NCI-H187 treated with DMSO at 0.1 percent for 48 hours (cell line): ENCODE results near the gene FMO2.
A peak's percentile ranks its signal among the peaks of the same experiment; 100 is the strongest.
"Not testable (repeated sequence)": the region's sequence is repeated elsewhere in the genome, so short reads cannot be mapped to it uniquely, and the experiment has no call there.

Source experiments
- DNase-seq: peaks from one replicate; lab custom pipeline; 2025; lab: John Stamatoyannopoulos, UW

The FMO2 gene

DNA sequence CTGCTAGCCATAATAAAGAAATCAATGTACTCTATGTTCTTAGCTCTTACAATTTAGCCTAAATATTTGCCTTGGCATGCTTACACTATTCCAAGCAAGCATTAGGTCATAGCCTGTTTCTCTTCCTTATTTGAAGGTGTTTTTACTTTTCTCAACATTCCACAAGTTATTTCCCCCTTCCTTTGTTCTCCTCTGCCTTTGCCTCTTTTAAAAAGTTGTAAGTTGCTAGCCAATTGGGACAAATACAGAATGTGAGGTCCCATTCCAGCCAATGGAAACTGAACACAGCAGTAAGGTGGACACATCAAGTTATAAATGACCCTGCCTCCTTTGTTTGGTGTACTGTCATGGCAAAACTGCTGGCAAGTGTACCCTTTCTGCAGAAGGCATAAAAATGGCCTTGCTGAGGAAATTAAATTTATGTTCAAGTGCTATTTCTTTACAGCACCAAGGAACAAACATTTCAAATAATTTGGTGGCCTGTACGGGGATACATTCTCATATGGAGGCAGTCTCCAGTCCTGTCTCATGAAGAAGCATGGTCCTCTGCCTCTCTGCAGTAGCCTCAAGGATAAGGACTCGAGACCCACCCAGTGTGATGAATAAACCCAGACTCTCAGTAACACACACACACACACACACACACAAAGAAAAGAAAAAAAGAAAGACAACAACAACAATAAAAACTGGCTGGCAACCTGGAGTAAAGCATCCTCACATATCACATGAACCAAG lies 34.4 kb downstream of the FMO2 start:
- DNase-seq = no peak

DNA sequence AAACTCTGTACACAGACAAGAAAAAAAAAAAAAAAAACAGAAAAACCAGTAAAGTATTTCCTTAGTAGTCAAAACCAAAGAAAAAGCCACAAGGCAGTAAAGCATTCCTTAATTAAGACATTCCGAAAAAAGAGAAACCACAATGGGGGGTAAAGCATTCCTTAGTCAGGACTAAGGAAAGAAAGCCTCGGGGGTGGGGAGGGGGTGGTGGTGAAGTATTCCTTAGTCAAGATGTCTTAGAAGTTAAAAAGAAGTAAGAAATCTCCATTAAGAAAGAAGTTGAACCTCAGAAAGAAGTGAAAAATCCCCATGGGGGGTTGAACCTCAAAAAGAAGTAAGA lies 35.0 kb downstream of the FMO2 start:
- DNase-seq = no peak

DNA sequence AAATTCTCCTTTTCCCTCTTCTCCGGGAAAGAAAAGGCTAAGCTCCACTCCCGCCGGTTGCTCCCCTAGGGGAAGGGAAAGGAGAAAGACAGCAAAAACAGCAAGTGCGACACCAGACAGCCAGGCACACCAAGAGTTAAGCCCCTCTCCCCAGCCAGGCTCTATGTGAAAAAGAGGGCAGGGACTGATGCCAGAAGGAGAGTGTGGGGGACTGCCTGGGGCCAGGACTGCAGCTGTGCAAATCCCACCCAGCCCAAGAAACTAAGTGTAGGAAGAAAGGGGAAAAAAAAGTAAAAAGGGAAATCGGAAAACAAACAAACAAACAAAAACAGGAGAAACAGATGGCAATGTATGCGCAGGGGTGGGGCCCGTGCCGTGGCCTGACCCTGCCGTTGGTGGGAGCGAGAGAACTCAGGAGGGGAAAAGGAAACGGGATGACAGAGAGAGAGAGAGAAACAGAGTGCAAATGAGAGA lies 35.5 kb downstream of the FMO2 start:
- DNase-seq = no peak

- DNase-seq = no peak
Measured at GRCh38 chr1:171221665-171222591, 36.8 kb downstream of the FMO2 start.

DNA sequence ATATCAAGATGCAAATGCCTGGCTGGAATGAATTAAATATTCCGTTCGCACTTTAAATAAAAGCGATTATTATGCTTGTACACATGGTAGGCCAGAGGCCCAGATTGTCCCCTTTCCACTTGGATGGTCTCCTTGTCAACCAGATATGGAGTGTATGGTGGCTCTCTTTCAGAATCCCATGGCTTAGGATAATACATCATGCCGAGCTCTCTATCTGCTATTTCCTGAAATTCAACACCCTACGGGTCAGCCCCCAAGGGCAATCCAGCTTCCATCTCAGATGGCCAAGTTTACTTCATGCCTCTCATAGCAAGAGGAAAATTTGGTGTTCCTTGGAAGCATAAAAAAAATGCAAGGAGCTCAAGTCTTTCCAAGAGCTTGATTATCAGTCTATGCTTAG lies 37.8 kb downstream of the FMO2 start:
- no peak for DNase-seq

DNA sequence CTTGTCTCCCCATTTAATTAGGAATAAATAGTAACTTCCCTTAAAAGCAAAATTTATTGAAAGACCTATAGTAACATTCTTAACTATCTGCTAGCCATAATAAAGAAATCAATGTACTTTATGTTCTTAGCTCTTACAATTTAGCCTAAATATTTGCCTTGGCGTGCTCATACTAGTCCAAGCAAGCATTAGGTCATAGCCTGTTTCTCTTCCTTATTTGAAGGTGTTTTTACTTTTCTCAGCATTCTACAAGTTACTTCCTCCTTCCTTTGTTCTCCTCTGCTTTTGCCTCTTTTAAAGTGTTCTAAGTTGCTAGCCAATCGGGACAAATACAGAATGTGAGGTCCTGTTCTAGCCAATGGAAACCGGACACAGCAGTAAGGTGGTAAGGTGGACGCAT lies 39.2 kb downstream of the FMO2 start:
- not testable (repeated sequence) for DNase-seq

GRCh38 chr1:171226747-171227370 lies 41.8 kb downstream of the FMO2 start:
- peak; percentile 72 for DNase-seq

GRCh38 chr1:171231326-171231725 lies 46.2 kb downstream of the FMO2 start:
- DNase-seq = no peak

- no peak for DNase-seq
Measured at GRCh38 chr1:171233183-171233582, 48.1 kb downstream of the FMO2 start.

- DNase-seq = not testable (repeated sequence)
Measured at GRCh38 chr1:171236231-171236630, 51.1 kb downstream of the FMO2 start.

- DNase-seq = no peak
Measured at GRCh38 chr1:171243878-171244277, 58.8 kb downstream of the FMO2 start.

DNA sequence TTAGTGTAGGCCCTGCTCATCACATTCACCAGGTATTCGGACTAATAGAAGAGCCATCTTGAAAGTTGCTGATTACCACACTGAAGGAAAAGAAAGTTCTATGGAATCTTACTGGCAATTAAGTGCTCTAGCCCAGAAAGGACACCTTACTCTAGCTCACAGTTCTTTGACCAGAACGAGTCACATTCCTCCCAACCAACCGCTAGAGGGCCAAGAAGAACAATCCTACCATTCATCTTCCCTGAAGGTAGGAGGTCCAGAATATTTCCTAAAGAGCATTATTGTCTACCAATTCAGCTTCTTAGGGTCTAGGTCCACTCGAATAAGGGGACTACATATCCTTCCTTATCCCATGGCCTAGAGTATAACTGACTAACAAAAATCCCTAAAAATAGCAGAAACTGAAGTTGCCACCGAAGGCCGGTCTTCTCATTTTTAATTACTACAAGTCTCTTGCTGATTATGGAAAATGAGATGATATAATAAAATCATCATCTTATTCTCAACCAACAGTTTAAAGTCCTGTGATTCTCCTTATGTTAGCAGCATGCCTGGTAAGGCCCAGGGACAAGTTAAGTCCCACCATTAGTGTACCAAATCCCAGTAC lies 60.5 kb downstream of the FMO2 start:
- DNase-seq = no peak

- no peak for DNase-seq
Measured at GRCh38 chr1:171247501-171247900, 62.4 kb downstream of the FMO2 start.

GRCh38 chr1:171248302-171248701 lies 63.2 kb downstream of the FMO2 start, which contains the start of gene FMO1:
Gene FMO1 (plus strand): TSS chr1:171248494. CDS start chr1:171258088, 9,594 bp downstream.
- no peak for DNase-seq

- DNase-seq = no peak
Measured at GRCh38 chr1:171248841-171249240, 63.7 kb downstream of the FMO2 start.

DNA sequence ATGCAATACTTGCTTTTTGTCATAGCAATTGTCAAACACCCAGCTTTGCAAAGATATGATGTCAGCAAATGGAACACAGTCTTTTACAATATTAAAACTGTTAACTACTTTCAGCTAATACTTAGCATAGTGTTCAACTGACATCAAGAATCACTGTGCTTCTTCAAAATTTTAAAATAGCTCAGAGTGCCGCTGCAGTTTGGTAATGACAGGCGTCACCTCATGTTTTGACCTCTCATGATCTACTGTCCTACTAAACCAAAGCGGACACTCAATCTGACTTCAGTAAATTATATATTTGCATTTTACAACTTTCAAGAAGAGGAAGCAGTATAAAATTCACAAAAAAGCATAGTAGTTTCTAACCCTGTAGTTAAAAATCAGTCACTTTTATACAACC lies 65.2 kb downstream of the FMO2 start:
- DNase-seq = no peak

GRCh38 chr1:171251042-171251951 lies 66.2 kb downstream of the FMO2 start:
- peak; percentile 95 for DNase-seq

GRCh38 chr1:171251952-171252300 lies 66.8 kb downstream of the FMO2 start:
- no peak for DNase-seq

GRCh38 chr1:171252482-171252881 lies 67.4 kb downstream of the FMO2 start:
- peak; percentile 48 for DNase-seq

GRCh38 chr1:171254859-171255258 lies 69.8 kb downstream of the FMO2 start:
- no peak for DNase-seq

DNA sequence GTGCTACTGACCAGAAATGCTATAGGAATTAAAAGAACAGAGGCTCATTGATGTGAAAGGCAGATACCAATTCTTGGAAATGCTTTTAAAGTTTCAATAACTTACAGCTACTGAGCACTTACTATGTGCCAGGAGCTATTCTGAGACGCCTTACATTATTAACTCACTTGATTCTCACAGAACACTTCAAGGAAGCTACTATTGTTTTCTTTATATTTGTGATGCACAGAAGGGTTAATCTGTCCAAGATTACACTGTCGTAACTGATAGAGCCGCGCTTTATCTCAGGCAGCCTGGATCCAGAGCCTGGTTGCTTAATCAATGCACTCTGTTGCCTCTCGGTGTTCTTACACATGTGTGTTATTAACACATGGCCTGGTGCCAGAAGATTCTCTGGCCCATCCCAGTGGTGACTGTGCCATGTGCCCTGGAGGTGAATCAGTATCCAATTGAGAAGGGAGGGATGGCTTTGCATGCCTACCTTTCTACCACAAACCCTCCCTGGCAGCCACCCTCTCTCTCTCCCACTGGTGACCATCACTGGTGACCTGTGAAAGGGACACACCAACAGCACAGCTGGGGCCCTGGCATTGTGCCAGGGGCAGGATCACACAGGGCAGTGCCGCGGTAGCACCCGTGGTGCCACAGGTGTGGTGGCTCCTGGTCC lies 72.0 kb downstream of the FMO2 start:
- DNase-seq = no peak
